Ascending aorta (tissue), 2 donors: ENCODE measurements around the gene TTPAL. TPM values are rescaled to one million over a fixed set of nuclear protein-coding genes. Genes with fewer than 3 reads are reported as not detected.

Source experiments
- DNase-seq, 2 donors: peaks; one replicate each; pipeline ENCODE4 v3.0.0-alpha.2; 2019; ENCODE audit warnings: low spot score in 2 of 2
- H3K27ac ChIP-seq, 2 donors: fragments of 200-600 bp; sonication (generic); one replicate each; pipeline ENCODE4 v1.5.1; 2016 to 2017; ENCODE audit warnings: mild to moderate bottlenecking in 1 of 2
- H3K27me3 ChIP-seq: fragments of 200-600 bp; sonication (generic); one replicate; pipeline ENCODE4 v1.5.1; 2017
- H3K36me3 ChIP-seq, 2 donors: fragments of 200-600 bp; sonication (generic); one replicate each; pipeline ENCODE4 v1.5.1; 2016
- H3K4me1 ChIP-seq, 2 donors: fragments of 200-600 bp; sonication (generic); one replicate each; pipeline ENCODE4 v1.5.1; 2016 to 2017; ENCODE audit warnings: mild to moderate bottlenecking in 1 of 2
- H3K4me3 ChIP-seq, 2 donors: fragments of 200-600 bp; sonication (generic); one replicate each; pipeline ENCODE4 v1.5.1; 2016 to 2017; ENCODE audit warnings: mild to moderate bottlenecking in 1 of 2
- H3K9me3 ChIP-seq, 2 donors: fragments of 200-600 bp; sonication (generic); one replicate each; pipeline ENCODE4 v1.5.1; 2016
- CTCF ChIP-seq, 3 experiments: fragments of 200-600 bp in 2 of 3; fragments of 450-650 bp in 1 of 3; sonication (generic) in 2 of 3; IDR thresholded peaks; one replicate each; pipeline ENCODE4 v1.5.1; 2016 to 2019; ENCODE audit warnings: antibody characterized with exemption in 3 of 3, mild to moderate bottlenecking in 1 of 3, moderate library complexity in 1 of 3
- intact Hi-C: fragments of 100-400 bp; cut with DNase I; formaldehyde crosslinking; loops from one replicate; pipeline ENCODE4 v1.15.1; 2023
- total RNA-seq: library from RNA; depleted of rRNA; stranded (reverse); fragments of >200 nt; gene quantifications from one replicate; pipeline ENCODE4 v1.1.0, GENCODE V29; 2016

The TTPAL gene
- total RNA-seq, 1 donor from 2014 or later = 44.9 TPM

- intact Hi-C loops = no loop called here
- Histone ChIP-seq H3K9me3 (no peaks in the 10 kb centered on the region), H3K27ac (no peak overlapping the region), H3K27me3 (no peaks in the 10 kb centered on the region), H3K4me1 (no peaks in the 10 kb centered on the region), H3K36me3 (no peaks in the 10 kb centered on the region), H3K4me3 (no peak overlapping the region)
- no peak for TF ChIP-seq CTCF (IDR thresholded peaks at IDR 0.05)
- no peak for DNase-seq
Measured at GRCh38 chr20:44437497-44437896, 38.2 kb upstream of the TTPAL start.

- intact Hi-C loops = no loop called here
- Histone ChIP-seq H3K27ac (no peak overlapping the region), H3K4me1 (no peaks in the 10 kb centered on the region), H3K4me3 (no peak overlapping the region), H3K36me3 (no peaks in the 10 kb centered on the region), H3K9me3 (no peaks in the 10 kb centered on the region), H3K27me3 (no peaks in the 10 kb centered on the region)
- no peak for DNase-seq
- no peak for TF ChIP-seq CTCF (IDR thresholded peaks at IDR 0.05)
Measured at GRCh38 chr20:44438782-44439181, 36.9 kb upstream of the TTPAL start.

- Histone ChIP-seq H3K4me1 (no peaks in the 10 kb centered on the region), H3K9me3 (no peaks in the 10 kb centered on the region), H3K4me3 (no peak overlapping the region), H3K27me3 (no peaks in the 10 kb centered on the region), H3K36me3 (no peaks in the 10 kb centered on the region), H3K27ac (no peak overlapping the region)
- intact Hi-C loops = no loop called here
- TF ChIP-seq CTCF (IDR thresholded peaks at IDR 0.05) = no peak
- DNase-seq = no peak
Measured at GRCh38 chr20:44439318-44439717, 36.4 kb upstream of the TTPAL start.

- H3K4me1 ChIP-seq = no peaks in the 10 kb centered on the region
- H3K9me3 ChIP-seq = no peaks in the 10 kb centered on the region
- TF ChIP-seq CTCF (IDR thresholded peaks at IDR 0.05) = no peak
- H3K27ac ChIP-seq = no peak overlapping the region
- H3K36me3 ChIP-seq = no peaks in the 10 kb centered on the region
- no peaks in the 10 kb centered on the region for H3K27me3 ChIP-seq
- DNase-seq = no peak
- no peak overlapping the region for H3K4me3 ChIP-seq
- intact Hi-C loops = no loop called here
Measured at GRCh38 chr20:44442298-44443070, 33.2 kb upstream of the TTPAL start.

- Histone ChIP-seq H3K4me1 (no peaks in the 10 kb centered on the region), H3K27me3 (no peaks in the 10 kb centered on the region), H3K9me3 (no peaks in the 10 kb centered on the region), H3K4me3 (no peak overlapping the region), H3K36me3 (no peaks in the 10 kb centered on the region), H3K27ac (no peak overlapping the region)
- DNase-seq = no peak
- no peak for TF ChIP-seq CTCF (IDR thresholded peaks at IDR 0.05)
- intact Hi-C loops = no loop called here
Measured at GRCh38 chr20:44445742-44446710, 29.6 kb upstream of the TTPAL start.
